Spleen (tissue), 11 donors: ENCODE data around the gene UNC13C. TPM values are rescaled to one million over a fixed set of nuclear protein-coding genes. Genes with fewer than 3 reads are reported as not detected.

Experiments
- DNase-seq: peaks from one replicate; pipeline ENCODE4 v3.0.0-alpha.2; 2020
- H3K27ac ChIP-seq, 8 donors: fragments of 200-600 bp; sonication (generic) in 7 of 8; 1 replicate in 4 of 8; 2 replicates in 4 of 8; pipeline versions ENCODE4 v1.5.0 to v1.8.0; 2016 to 2021; ENCODE audit warnings: inconsistent platforms in 4 of 8, mild to moderate bottlenecking in 4 of 8, moderate library complexity in 1 of 8
- H3K27me3 ChIP-seq, 7 donors: fragments of 200-600 bp; sonication (generic) in 6 of 7; replicated peaks in 1 of 7; 1 replicate in 4 of 7; 2 replicates in 3 of 7; pipeline versions ENCODE4 v1.5.0 to v1.8.0; 2016 to 2021; ENCODE audit warnings: inconsistent platforms in 3 of 7, mild to moderate bottlenecking in 1 of 7
- H3K36me3 ChIP-seq, 6 donors: fragments of 200-600 bp; sonication (generic) in 5 of 6; 1 replicate in 4 of 6; 2 replicates in 2 of 6; pipeline versions ENCODE4 v1.5.0 to v1.8.0; 2016 to 2021; ENCODE audit warnings: inconsistent platforms in 2 of 6
- H3K4me1 ChIP-seq, 6 donors: fragments of 200-600 bp; sonication (generic) in 5 of 6; 1 replicate in 3 of 6; 2 replicates in 3 of 6; pipeline versions ENCODE4 v1.5.0 to v1.8.0; 2016 to 2021; ENCODE audit warnings: inconsistent platforms in 3 of 6
- H3K4me3 ChIP-seq, 8 donors: fragments of 200-600 bp; sonication (generic) in 7 of 8; 1 replicate in 4 of 8; 2 replicates in 4 of 8; pipeline versions ENCODE4 v1.5.0 to v1.8.0; 2016 to 2021; ENCODE audit warnings: inconsistent platforms in 4 of 8, mild to moderate bottlenecking in 4 of 8, moderate library complexity in 2 of 8
- H3K9me3 ChIP-seq, 8 donors: fragments of 200-600 bp; sonication (generic) in 7 of 8; 1 replicate in 4 of 8; 2 replicates in 4 of 8; pipeline versions ENCODE4 v1.5.0 to v1.8.0; 2016 to 2021; ENCODE audit warnings: inconsistent platforms in 4 of 8
- POLR2A ChIP-seq, 3 donors: fragments of 450-650 bp; IDR thresholded peaks; one replicate each; pipeline ENCODE4 v1.5.1; 2017; ENCODE audit warnings: antibody characterized with exemption in 3 of 3, mild to moderate bottlenecking in 1 of 3
- POLR2AphosphoS5 ChIP-seq, 3 donors: sonication (generic); formaldehyde crosslinking; IDR thresholded peaks; one replicate each; pipeline ENCODE4 v1.5.1; 2017; ENCODE audit warnings: antibody characterized with exemption in 3 of 3
- WGBS, 5 donors: extraction: QIAGEN DNeasy Blood & Tissue Kit in 3 of 5; methylation state at CpG; one replicate each; pipeline versions ENCODE4 v1.1.5 to v1.1.7; 2013 to 2018; 5-methylcytosine and 5-hydroxymethylcytosine counted together
- intact Hi-C: fragments of 100-400 bp; cut with DNase I; formaldehyde crosslinking; loops from one replicate; pipeline ENCODE4 v1.15.0; 2023; ENCODE audit warnings: low total_unique reads
- polyA plus RNA-seq, 3 donors: library from polyadenylated mRNA; stranded (reverse); fragments of 200-250 nt; gene quantifications; one replicate each; pipeline ENCODE4 v1.2.1, GENCODE V29; 2013
- total RNA-seq, 7 donors: library from RNA; depleted of rRNA in 3 of 7; stranded (reverse); fragments of >200 nt in 3 of 7; fragmentation: NEBNext Ultra II Directional in 4 of 7; extraction: Animal tissue kit (Norgen Biotek cat#: 25700) in 4 of 7; gene quantifications; one replicate each; pipeline versions ENCODE4 v1.1.0 to v1.2.1, GENCODE V29; 2016 to 2021
- TF ChIP-seq, protein P1 (sequence below), 11 experiments: fragments of 200-600 bp in 7 of 11; fragments of 450-650 bp in 4 of 11; sonication (generic) in 4 of 11; IDR thresholded peaks in 8 of 11; conservative IDR thresholded peaks in 3 of 11; 1 replicate in 7 of 11; 2 replicates in 4 of 11; pipeline versions ENCODE4 v1.4.0 to v1.8.0; 2016 to 2021; ENCODE audit warnings: antibody characterized with exemption in 11 of 11, inconsistent platforms in 4 of 11, mild to moderate bottlenecking in 1 of 11
- donor health status: healthy with polysubstance abuse.
- donor health status: DM: no; HTN: no; CAD: no; lungs with moderate emphysema.
- donor health status: DM: no; HTN: no; CAD: no.
- donor health status: Bipolar disorder and iron deficiency.
- donor health status: healthy.
- donor health status: DM: no; HTN: no; CAD: no.
- donor health status: DM: yes; HTN: yes; CAD: no.

Gene UNC13C
- total and polyA plus RNA-seq, 10 donors: 0.06 TPM; not detected in 9

- intact Hi-C loops: no loop called here
- Histone ChIP-seq H3K4me3 (no peak overlapping the region), H3K27me3 (no peaks in the 10 kb centered on the region), H3K27ac (no peak overlapping the region), H3K36me3 (no peaks in the 10 kb centered on the region), H3K4me1 (no peaks in the 10 kb centered on the region), H3K9me3 (no peaks in the 10 kb centered on the region)
- DNase-seq: no peak
- 48 to 64% (median 54%) methylated on average over 1 of the region's 1 CpG for WGBS, 5 donors
- TF ChIP-seq, protein P1, sequence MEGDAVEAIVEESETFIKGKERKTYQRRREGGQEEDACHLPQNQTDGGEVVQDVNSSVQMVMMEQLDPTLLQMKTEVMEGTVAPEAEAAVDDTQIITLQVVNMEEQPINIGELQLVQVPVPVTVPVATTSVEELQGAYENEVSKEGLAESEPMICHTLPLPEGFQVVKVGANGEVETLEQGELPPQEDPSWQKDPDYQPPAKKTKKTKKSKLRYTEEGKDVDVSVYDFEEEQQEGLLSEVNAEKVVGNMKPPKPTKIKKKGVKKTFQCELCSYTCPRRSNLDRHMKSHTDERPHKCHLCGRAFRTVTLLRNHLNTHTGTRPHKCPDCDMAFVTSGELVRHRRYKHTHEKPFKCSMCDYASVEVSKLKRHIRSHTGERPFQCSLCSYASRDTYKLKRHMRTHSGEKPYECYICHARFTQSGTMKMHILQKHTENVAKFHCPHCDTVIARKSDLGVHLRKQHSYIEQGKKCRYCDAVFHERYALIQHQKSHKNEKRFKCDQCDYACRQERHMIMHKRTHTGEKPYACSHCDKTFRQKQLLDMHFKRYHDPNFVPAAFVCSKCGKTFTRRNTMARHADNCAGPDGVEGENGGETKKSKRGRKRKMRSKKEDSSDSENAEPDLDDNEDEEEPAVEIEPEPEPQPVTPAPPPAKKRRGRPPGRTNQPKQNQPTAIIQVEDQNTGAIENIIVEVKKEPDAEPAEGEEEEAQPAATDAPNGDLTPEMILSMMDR (IDR thresholded peaks at IDR 0.05 in 8 of 11, conservative IDR thresholded peaks at IDR 0.05 in 3 of 11): no peak
- TF ChIP-seq POLR2AphosphoS5 (IDR thresholded peaks at IDR 0.05) (no peak), POLR2A (IDR thresholded peaks at IDR 0.05) (no peak)
Measured at GRCh38 chr15:54099010-54099409, 120.8 kb downstream of the UNC13C start.

GRCh38 chr15:54101664-54102270, 123.5 kb downstream of the UNC13C start:
- 72 to 89% (median 79%) methylated on average over 10 of the region's 10 CpGs for WGBS, 5 donors
- DNase-seq: no peak

GRCh38 chr15:54102704-54103103, 124.5 kb downstream of the UNC13C start:
- 56 to 76% (median 74%) methylated on average over 3 of the region's 3 CpGs for WGBS, 5 donors
- no peak for DNase-seq
- Histone ChIP-seq H3K27ac (no peak overlapping the region), H3K36me3 (no peaks in the 10 kb centered on the region), H3K27me3 (no peaks in the 10 kb centered on the region), H3K4me1 (no peaks in the 10 kb centered on the region), H3K9me3 (no peaks in the 10 kb centered on the region), H3K4me3 (no peak overlapping the region)
- intact Hi-C loops: no loop called here
- no peak for TF ChIP-seq POLR2AphosphoS5 (IDR thresholded peaks at IDR 0.05)
- TF ChIP-seq, protein P1 (IDR thresholded peaks at IDR 0.05 in 8 of 11, conservative IDR thresholded peaks at IDR 0.05 in 3 of 11): no peak
- no peak for TF ChIP-seq POLR2A (IDR thresholded peaks at IDR 0.05)

More at GRCh38 chr15:54101664-54102270, 123.5 kb downstream of the UNC13C start:
- intact Hi-C loops: no loop called here
- no peak overlapping the region for H3K4me3 ChIP-seq
- H3K4me1 ChIP-seq: no peaks in the 10 kb centered on the region
- no peak overlapping the region for H3K27ac ChIP-seq
- no peaks in the 10 kb centered on the region for H3K27me3 ChIP-seq
- TF ChIP-seq POLR2AphosphoS5 (IDR thresholded peaks at IDR 0.05): no peak
- TF ChIP-seq, protein P1 (IDR thresholded peaks at IDR 0.05 in 8 of 11, conservative IDR thresholded peaks at IDR 0.05 in 3 of 11): no peak
- no peak for TF ChIP-seq POLR2A (IDR thresholded peaks at IDR 0.05)
- H3K36me3 ChIP-seq: no peaks in the 10 kb centered on the region
- H3K9me3 ChIP-seq: no peaks in the 10 kb centered on the region

GRCh38 chr15:54109014-54109413, 130.8 kb downstream of the UNC13C start:
- WGBS, 5 donors: 64 to 79% (median 74%) methylated on average over 1 to 2 of the region's 2 CpGs
- Histone ChIP-seq H3K9me3 (no peaks in the 10 kb centered on the region), H3K27ac (no peak overlapping the region), H3K4me3 (no peak overlapping the region), H3K27me3 (no peaks in the 10 kb centered on the region), H3K36me3 (no peaks in the 10 kb centered on the region), H3K4me1 (no peaks in the 10 kb centered on the region)
- no peak for DNase-seq
- intact Hi-C loops: no loop called here
- TF ChIP-seq, protein P1 (IDR thresholded peaks at IDR 0.05 in 8 of 11, conservative IDR thresholded peaks at IDR 0.05 in 3 of 11): no peak
- no peak for TF ChIP-seq POLR2A (IDR thresholded peaks at IDR 0.05)
- no peak for TF ChIP-seq POLR2AphosphoS5 (IDR thresholded peaks at IDR 0.05)
